Umbilical cord (tissue), 2 donors: ENCODE measurements around the gene CEP152. TPM values are rescaled to one million over a fixed set of nuclear protein-coding genes. Genes with fewer than 3 reads are reported as not detected.

ENCODE experiments used
- DNase-seq: peaks from one replicate; pipeline ENCODE4 v3.0.0-alpha.2; 2015; ENCODE audit warnings: low spot score
- total RNA-seq: library from RNA; depleted of rRNA; stranded (reverse); fragments of >200 nt; gene quantifications from one replicate; pipeline ENCODE4 v1.2.3, GENCODE V29; 2014; ENCODE audit warnings: low replicate concordance; ENCODE audit not compliant: insufficient read depth

Gene CEP152
- total RNA-seq, 1 donor from 2014 or later = 15.2 TPM

- no peak for DNase-seq
Measured at GRCh38 chr15:48777645-48778330, 33.1 kb downstream of the CEP152 start.

GRCh38 chr15:48775546-48775945 is 35.3 kb downstream of the CEP152 start:
- no peak for DNase-seq

GRCh38 chr15:48774484-48774883 is 36.4 kb downstream of the CEP152 start:
- DNase-seq = no peak

- DNase-seq = no peak
Measured at GRCh38 chr15:48766196-48766595, 44.7 kb downstream of the CEP152 start.

GRCh38 chr15:48765022-48765421 is 45.8 kb downstream of the CEP152 start:
- DNase-seq = no peak

- no peak for DNase-seq
Measured at GRCh38 chr15:48761393-48762158, 49.3 kb downstream of the CEP152 start.

GRCh38 chr15:48759921-48760320 is 50.9 kb downstream of the CEP152 start:
- peak; percentile 28 for DNase-seq

- DNase-seq = no peak
Measured at GRCh38 chr15:48757661-48758060, 53.2 kb downstream of the CEP152 start.

GRCh38 chr15:48754011-48754410 is 56.9 kb downstream of the CEP152 start:
- DNase-seq = peak; percentile 34

- no peak for DNase-seq
Measured at GRCh38 chr15:48751595-48751994, 59.3 kb downstream of the CEP152 start.

GRCh38 chr15:48748535-48748934 is 62.3 kb downstream of the CEP152 start:
- no peak for DNase-seq

GRCh38 chr15:48733615-48734014 is 77.3 kb downstream of the CEP152 start:
- DNase-seq = no peak

GRCh38 chr15:48730506-48730905 is 80.4 kb downstream of the CEP152 start:
- DNase-seq = no peak

GRCh38 chr15:48723969-48724368 is 86.9 kb downstream of the CEP152 start:
- DNase-seq = no peak

- peak; percentile 64 for DNase-seq
Measured at GRCh38 chr15:48722764-48723661, 87.9 kb downstream of the CEP152 start.

GRCh38 chr15:48721061-48721810 is 89.6 kb downstream of the CEP152 start:
- DNase-seq = no peak

- no peak for DNase-seq
Measured at GRCh38 chr15:48720646-48721045, 90.2 kb downstream of the CEP152 start.

- no peak for DNase-seq
Measured at GRCh38 chr15:48719668-48720067, 91.2 kb downstream of the CEP152 start.

GRCh38 chr15:48718646-48719045 is 92.2 kb downstream of the CEP152 start:
- DNase-seq = peak; percentile 4

GRCh38 chr15:48717458-48717857 is 93.4 kb downstream of the CEP152 start:
- no peak for DNase-seq

- DNase-seq = no peak
Measured at GRCh38 chr15:48712546-48712945, 98.3 kb downstream of the CEP152 start.
